GM19468 (cell line): ENCODE data around the gene AGBL4.

Experiments used
- ATAC-seq: cut with Tn5 transposase; IDR thresholded peaks from one replicate; pipeline ENCODE4 v1.9.1; 2021; ENCODE audit warnings: mild to moderate bottlenecking, moderate library complexity, moderate number of reproducible peaks; ENCODE audit not compliant: unreplicated experiment; ENCODE audit errors: extremely low read depth

The AGBL4 gene

GRCh38 chr1:48492392-48492791, 1531.4 kb downstream of the AGBL4 start:
- ATAC-seq, result no peak

- no peak for ATAC-seq
Measured at GRCh38 chr1:48488721-48489120, 1535.0 kb downstream of the AGBL4 start.
